NOMO-1 (cell line): Measurements from ENCODE around the gene GZF1.
A peak's percentile ranks its signal among the peaks of the same experiment; 100 is the strongest.
"Not testable (repeated sequence)": the region's sequence is repeated elsewhere in the genome, so short reads cannot be mapped to it uniquely, and the experiment has no call there.

Source experiments
- DNase-seq, 2 experiments: peaks; one replicate each; lab custom pipeline; 2025; ENCODE audit not compliant: unreplicated experiment in 2 of 2; lab: John Stamatoyannopoulos, UW

Gene GZF1

DNA sequence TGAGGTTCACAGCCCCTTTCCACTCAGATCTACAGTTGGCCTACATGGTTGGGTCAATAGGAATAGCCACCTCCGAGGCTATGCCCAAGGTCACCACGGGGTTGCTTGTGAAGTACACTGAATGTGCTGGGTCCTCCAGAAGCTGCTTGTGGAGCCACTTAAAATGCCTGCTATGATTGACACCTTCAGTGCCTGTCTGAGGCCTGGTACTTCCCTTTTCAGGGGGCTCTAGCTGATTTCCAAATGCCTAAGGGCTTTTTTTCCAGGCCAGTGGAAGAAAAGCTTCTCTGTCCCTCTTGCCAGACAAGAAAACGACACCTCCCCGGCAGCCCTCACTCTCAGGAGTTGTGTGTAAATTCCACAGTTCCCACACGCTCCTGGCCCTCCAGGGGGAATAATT is 17.6 kb upstream of the GZF1 start:
- DNase-seq: peak; percentile 7 to 15

DNA sequence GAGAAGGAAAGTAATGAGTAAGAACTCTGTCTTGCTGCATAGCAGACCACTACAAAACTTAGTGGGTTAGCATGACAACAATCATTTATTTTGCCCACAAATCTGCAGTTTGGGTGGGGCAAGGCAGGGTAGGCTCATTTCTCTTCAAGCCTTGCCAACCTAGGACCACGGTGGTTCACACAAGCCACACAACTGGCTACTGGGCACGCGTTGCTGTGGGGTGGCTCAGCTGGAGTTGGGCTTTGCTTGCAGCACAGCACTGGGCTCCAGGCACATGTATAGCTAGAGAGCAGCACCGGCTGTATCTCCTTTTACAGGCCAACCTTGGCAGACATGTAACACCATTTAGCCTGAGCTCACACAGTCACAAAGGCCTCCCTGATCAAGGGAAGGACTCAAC is 16.0 kb upstream of the GZF1 start:
- DNase-seq: no peak

DNA sequence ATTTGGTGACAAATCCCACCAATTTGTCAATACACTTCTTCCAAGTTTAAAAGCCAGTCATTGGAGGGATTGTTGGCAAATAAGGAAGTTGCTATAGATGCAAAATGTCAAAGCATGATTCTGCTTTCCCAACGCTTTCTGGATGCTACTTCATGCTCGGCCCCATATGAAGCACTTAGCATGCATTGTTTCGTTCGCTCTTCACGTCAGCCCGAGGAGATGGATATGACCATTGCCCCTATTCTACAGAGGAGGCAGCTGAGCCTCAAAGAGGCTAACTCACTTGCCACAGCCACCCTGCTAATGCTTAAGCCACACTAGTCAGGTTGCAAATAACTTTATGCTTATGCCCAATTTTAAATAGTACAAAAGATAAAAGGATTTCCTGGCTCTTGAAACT is 14.2 kb upstream of the GZF1 start:
- no peak for DNase-seq

DNA sequence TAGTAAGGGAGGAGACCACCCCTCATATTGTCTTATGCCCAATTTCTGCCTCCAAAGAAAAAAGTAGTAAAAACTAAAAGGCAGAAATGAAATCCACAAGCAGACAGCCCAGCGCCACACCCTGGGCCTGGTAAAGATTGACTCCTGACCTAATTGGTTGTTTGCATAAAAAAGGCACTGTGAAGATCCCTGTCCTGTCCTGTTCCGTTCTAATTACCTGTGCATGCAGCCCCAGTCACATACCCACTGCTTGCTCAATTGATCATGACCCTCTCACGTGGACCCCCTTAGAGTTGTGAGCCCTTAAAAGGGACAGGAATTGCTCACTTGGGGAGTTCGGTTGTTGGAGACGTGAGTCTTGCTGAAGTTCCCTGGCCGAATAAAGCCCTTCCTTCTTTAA is 13.5 kb upstream of the GZF1 start:
- DNase-seq: not testable (repeated sequence)

DNA sequence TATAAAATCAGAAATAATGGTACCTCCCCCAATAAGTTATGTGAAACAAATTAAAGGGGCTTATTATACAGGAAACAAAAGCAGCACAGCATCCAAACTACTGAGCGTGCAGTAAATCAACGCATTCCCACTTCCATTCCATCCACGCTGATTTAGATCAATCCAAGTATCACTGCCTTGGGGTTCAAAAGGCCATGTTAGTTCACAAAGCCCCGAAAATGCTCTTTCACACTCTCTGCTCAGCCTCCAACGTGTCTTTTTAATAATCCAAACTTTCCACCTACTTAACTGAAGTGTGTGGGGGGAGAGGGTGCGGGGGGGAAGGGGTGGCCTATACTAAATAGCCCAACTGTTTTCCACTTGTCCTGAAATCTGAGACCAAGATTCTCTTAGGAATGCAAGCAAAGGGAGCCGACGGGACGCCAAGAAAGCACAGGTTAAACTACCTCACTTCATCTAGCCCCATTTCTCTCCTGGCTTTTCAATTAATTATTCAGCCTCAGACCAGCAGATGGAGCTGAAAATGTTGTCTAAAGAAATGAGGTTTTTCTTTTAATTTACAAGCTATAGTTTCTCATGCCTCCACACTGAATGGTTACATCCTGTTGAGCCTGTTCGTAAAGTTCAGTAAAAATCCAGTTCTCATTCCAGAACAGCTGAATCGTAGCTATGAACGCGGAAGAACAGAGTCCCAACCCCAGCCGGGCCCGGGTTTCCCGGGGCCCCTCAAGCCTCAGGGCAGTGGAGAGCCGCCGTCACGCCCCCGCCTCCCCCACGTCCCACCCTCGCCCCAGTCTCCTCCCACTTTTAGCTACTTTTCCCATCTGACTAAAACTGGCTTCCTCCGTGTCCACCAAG is 12.4 kb upstream of the GZF1 start:
- DNase-seq: no peak

DNA sequence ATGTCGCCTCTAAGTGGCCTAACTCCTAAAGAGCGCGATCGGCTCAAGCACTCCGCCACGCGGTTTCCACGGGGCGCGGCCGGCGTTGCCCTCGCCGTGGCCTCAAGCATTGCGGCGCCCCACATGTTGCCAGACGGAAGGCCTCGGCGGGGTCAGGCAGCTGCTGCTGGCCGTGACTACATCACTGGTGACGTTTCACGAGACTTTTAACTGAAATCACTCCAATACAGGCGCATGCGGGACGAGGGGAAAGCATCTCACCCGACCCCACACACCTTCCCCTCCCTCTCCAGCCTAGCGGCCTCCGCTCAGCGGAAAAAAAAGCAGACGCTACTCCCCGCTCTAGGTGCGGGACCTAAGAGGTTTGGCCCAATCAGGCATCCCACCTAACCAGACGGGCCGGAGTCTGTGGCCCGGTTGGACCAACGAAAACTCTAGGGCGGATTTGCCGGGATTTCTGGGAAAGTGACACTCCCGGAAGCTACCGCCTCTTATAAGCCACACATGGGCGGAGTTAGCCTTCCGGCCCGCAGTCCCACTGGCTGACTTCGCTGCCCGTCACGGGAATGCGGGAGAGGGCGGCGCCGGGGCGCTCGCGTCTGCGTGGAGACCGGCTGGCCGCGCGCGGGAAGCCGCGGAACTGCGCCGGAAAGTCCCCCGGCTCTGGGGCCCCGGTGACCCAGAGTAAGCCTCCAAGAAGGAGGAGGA is 11.6 kb upstream of the GZF1 start, which contains the start of gene NXT1:
NXT1 (plus strand) TSS at position 596 of the 708 bp plus-strand sequence. CDS start 3,251 bp downstream, outside the sequence.
- peak; percentile 90 to 91 for DNase-seq

DNA sequence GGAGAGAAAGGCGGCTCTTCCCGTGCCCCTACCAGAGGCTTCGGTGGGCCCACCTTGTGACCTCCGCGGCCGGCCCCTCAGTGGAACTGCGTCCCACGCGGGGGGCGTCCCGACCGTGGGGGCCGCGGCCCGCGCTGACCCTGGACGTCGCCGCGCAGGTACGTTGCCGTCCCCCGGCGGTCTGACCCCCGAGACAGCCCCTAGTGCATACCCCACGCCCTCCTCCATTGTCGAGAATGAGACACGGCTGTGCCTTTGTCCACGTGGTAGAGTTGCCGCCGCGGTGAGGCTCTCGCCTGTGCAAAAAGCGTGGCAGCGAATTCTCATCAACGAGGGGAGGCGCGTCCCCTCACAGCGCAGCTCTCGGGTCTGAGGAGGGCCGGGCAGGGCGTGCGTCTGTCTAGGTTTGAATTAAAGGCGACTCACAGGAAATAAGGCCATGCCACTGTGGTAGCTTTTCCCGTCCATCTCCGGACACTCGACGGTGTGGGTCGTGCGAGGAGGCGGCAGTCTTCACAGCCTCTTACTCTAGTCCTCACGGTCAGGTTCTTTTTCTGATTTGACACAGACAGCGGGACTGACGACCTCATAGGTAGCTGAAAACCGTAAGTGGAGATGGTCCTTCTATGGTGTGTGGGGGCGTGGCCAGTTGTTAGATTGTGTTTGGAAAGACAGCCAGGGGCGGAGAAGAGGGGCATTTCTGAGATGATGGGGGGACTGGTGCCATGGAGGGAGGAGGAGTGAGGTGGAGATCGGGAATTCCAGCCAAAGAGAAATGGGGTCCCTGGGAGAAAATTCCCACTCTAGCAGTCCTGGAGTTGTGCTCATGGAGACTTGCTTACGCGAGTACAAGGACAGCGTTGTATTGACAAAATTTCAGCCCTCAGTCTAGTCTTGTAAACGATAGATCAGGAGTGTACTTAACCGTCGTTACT is 10.8 kb upstream of the GZF1 start:
- DNase-seq: peak in 1 of 2 experiments; percentile 8

DNA sequence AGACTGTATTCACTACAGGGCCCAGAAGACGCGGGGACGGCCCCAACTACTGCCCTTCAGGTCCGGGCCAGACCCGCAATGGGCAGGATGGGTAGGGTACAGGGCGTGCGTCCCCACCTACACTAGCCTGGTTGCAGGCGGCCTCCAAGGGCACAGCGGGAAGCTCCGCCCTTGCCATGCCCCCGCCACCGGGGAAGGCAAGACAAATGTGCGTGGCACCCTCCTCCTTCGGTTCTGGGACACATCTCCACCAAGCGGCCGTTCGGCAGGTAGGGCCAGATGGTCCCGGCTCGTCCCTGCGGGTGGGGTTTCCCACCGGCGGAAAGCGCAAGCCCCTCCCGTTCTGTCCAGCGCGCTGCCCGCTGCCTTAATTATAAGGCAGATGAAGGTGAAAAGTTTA is 5.8 kb upstream of the GZF1 start:
- no peak for DNase-seq

DNA sequence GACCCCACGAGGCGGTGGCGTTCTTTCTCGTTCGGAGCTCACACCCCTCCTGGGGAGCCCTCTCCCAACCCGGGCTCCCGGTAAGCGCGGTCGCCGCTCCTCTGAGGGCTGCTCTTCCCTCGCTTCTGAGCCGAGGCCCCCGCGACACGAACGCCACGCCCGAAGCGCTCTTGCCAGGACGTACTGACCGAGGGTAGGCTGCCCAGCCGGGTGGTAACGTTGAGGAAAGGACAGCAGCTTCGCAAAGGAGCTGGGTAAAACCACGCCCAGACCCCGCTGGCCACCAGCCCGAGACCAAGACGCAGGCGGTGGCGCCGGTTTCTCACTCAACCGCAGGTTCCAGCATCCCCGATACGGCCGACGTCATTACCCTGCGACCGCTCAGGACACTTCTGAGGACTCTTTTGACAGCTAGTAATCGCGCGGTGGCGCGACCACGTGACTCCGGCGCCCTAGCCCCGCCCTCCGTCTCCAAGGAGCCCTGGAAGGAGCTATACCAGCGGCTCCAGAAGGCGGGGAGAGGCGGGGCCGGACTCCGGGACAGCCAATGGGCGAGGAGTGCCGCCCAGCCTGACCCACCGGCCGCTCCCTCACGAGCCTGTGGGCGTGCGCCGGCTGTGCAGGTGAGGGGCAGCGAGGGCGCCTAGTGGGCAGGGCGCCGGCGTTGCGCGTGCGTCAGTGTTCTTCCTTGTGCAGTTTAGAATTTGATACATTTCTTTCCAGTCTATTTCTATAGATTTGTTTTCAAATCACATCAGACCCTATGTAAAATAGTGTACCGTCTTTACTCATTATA is 4.0 kb upstream of the GZF1 start:
- DNase-seq: peak; percentile 96

DNA sequence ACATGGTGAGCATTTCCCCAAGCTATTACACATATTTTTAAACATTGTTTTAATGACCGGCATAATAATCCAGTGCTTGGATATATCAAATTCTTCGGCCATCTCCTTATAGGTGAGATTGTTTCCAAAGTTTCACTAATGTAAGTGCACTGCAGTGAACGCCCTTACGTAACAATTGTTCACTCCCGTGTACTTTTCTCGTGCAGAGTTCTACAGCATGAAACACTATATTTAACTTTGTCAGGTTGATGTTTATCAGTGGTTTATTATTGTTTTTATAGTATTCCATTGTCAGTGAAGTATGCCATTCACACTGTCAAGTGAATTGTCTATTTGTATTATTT is 3.4 kb upstream of the GZF1 start:
- DNase-seq: no peak

DNA sequence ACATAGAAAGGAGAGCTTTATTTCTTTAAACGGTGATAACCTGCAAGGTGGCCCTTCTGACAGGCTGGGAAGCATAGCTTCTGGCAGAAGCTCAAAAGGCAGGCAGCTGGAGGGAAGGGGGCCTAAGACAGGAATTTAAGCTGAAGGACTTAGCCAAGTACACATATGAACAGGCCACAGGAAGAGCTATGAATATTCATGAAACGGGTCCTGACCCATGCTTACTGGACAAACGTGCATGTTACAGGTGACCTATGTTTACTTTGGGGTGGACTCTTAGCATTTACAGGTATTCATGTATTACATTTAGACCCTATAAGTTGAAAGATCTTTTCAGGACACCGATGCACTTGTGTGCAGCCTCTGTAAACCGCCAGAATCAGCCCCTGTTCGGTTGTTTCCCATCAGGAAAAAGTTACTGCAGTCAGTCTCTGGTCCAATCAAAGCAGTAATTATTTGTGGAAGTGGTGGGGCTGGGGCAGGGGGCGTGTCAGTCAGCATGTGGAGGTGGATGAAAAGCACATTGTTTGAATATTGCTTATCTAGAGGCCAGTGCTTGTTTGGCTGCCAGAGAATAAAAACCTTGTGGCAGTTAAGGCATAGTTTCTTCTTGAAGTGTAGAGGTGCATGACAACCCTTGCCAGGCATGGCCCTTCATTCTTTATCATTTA is 2.9 kb upstream of the GZF1 start:
- DNase-seq: no peak

DNA sequence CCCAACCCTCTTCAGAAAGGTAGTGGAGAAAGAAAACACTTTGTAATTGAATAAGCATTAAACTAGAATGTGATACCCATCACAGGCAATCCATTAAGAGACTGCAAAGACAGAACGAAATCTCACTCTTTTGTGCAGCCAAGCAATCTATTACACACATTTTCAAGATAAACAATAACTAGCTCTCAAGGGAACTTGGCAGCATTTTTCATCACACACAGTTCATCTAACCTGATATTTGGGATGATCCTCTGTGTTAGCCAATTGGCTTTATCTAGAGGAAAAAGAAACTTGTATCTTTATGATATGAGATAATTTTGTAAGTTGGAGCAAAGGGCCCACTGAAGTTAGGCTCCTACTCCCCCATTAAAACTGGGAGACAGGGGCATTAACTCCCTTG is 1.5 kb upstream of the GZF1 start:
- no peak for DNase-seq

DNA sequence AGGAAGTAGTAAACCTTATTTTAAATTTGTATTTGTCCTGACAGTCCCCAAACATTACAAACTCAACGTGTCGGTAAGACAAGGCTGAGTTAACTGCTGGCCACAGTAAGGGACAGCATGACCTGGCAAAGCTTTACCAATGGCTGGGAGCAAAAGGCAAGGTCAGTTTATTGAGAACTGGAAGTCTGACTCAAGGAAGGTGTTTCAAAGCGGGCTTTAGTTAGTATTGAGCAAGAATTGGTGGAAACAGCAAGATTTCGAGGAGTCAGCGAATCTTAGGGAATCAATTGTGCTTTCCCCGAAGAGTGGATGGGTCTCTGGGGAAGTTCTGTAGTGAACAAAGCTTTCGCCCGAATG is 885 bp upstream of the GZF1 start:
- DNase-seq: peak in 1 of 2 experiments; percentile 46

DNA sequence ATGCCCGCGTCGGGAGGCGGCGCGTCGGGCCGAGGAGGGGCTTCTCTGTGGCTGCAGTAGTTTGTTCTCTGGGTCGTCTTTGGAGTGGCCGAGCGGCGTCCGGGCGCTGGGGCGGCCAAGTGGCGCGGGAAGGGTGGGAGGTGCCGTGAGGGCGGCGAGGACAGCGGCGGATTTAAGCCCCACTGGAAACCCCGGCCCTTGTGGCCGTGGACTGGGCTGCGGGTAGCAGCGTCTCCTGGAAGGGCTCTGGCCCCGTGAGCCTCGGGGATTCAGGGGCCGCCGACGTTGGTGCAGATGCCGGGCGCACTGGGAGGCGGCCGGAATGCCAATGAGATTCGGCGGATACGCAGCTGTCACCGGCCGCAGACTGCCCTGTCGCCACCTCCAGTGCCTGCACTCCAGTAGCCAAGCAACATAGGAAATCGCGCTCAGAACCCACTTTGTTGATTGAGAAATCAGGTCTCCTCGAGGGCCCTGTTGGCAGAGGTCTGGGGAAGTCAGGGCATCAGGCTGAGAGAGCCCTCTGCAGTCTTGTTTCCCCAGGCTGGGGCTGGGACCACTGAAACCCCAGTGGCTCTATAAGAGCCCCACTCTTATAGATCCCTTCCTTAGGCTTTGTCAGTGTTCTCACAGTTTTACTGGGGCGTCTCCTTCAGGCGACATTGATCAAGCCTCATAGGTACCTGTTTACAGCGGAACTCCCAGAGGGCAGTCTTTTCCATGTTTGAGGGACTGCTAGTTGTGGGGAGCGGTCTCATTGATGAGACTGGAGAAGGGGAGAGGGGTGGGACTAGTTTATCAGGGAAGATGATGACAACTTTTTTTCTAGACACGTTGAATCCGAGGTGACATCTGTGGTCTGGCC is 642 bp downstream of the GZF1 start:
- DNase-seq: peak; percentile 74 to 76

DNA sequence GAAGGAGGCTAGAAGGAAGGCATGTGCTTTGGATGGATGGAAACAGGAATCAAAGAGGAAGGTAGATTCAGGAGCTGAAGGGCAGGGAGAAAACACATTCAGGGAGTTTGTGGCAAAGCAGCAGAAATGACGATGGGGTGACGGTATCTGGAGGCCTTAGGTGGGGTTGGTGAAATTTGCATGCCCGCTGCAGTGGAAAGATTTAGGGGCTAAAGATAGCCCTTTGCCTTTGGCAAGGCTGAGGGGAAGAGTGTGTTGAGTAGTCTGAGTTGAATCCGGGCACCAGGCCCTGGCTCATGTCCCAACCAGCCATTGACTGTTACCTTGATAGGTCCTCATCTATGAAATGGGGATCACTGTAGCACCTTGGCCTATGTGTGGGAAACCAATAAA is 1.3 kb downstream of the GZF1 start:
- no peak for DNase-seq

DNA sequence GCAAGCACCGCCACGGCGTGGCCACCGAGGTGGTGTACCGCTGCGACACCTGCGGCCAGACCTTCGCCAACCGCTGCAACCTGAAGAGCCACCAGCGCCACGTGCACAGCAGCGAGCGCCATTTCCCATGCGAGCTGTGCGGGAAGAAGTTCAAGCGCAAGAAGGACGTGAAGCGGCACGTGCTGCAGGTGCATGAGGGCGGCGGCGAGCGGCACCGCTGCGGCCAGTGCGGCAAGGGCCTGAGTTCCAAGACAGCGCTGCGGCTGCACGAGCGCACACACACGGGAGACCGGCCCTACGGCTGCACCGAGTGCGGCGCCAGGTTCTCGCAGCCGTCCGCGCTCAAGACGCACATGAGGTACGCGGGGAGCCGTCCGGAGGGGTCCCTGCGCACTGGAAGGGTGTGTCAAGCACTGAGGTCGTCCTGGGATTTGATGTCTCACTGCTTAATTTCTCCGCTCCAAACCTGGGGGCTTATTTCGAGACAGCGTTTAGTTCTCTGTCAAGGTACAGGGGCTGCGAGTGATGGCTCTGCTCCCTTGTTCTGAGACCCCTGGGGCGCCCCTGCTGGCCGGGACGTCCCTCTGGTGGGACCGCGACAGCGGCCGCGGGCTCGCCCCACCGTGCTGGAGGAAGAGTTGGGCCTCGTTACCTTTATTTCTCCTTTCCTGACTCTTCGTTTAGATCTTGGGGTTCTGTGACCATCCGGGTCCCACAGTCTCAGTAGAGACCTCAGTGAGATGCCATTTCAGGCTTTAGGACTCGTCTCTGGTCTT is 3.6 kb downstream of the GZF1 start:
- no peak for DNase-seq

DNA sequence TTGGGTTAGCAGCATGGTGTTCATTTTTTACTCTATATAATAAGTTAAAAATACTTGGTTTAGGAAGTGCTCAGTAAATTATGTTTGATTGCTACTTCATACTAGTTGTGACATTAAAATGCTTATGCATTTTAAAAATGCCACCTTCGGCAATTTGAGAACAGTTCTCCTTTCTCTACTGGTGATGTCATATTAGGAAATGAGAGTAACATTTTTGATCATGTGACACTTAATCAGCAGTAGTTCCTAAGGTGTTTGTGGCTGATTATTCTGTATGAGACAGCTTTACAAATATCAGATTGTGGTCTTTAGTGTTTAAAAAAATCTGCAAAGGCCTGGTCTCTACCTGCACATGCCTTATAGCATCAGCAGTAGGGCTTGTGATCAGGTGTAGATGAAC is 4.4 kb downstream of the GZF1 start:
- peak; percentile 9 to 74 for DNase-seq

DNA sequence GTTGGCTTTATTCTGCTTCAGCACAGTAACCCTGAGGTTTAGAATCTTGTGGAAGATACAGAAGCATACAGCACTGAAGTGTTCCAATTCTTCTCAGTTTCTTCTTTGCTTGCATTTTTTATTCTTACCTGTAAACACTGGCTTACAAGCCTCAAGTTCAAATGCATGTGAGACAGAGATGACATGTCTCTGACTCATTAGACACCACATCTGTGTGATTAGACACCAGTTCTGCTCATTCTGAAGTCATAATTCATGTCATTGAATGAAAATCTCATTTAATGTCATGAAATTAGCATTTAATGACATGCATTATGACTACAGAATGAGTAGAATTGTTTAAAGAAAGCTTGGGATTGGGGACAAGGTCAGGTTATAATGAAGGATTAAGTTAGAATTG is 5.8 kb downstream of the GZF1 start:
- no peak for DNase-seq
